Measurements from ENCODE around the gene ADGRF3. TPM values are rescaled to one million over a fixed set of nuclear protein-coding genes. Genes with fewer than 3 reads are reported as not detected.

ADGRF3 gene
- total and polyA plus RNA-seq, 2 of the 13 experiments (the other 11 are each of a cell fraction or from before 2014, with no cell fraction given) = 0.40 to 1.5 TPM

GRCh38 chr2:26336719-26337118 lies 9.9 kb downstream of the ADGRF3 start (continued):
- no peak for TF ChIP-seq ZNF407 (CRISPR knock-in tag; IDR thresholded peaks at IDR 0.05; ENCODE audit: not compliant biosample characterization)
- TF ChIP-seq ZNF572 (CRISPR knock-in tag; IDR thresholded peaks at IDR 0.05) = no peak
- no peak for TF ChIP-seq THAP7 (CRISPR knock-in tag; IDR thresholded peaks at IDR 0.05)
- no peak for TF ChIP-seq ZNF33B (CRISPR knock-in tag; IDR thresholded peaks at IDR 0.05)
- TF ChIP-seq SMAD1 (CRISPR knock-in tag; IDR thresholded peaks at IDR 0.05; ENCODE audit: borderline replicate concordance, low read depth) = no peak
- TF ChIP-seq MEIS2 (CRISPR knock-in tag; IDR thresholded peaks at IDR 0.05) = no peak
